GM12878 (cell line): ENCODE results near the gene ENOX1. TPM values are rescaled to one million over a fixed set of nuclear protein-coding genes. Genes with fewer than 3 reads are reported as not detected.
A peak's percentile ranks its signal among the peaks of the same experiment; 100 is the strongest.

Experiments
- ATAC-seq: fragments of 200-7000 bp; cut with Tn5 transposase; 3 replicates; pipeline ENCODE4 v1.9.1; 2020; ENCODE audit warnings: mild to moderate bottlenecking, moderate library complexity
- BruUV-seq: library from RNA; stranded (reverse); fragments of 400-500 nt; replicated peaks from 2 replicates; lab custom pipeline; 2021; lab: Mats Ljungman, UMichigan
- CTCF ChIA-PET: fragments of 300-600 bp; sonication (Branson Sonifier 250); formaldehyde crosslinking; extraction: SDS; loops from one replicate; lab custom pipeline; 2021; ENCODE audit warnings: inconsistent platforms; lab: Yijun Ruan, JAX
- POLR2A ChIA-PET: fragments of 350-600 bp; formaldehyde crosslinking; extraction: SDS; loops from one replicate; lab custom pipeline; 2021; ENCODE audit warnings: inconsistent platforms; lab: Charles Lee
- RAD21 ChIA-PET: fragments of 300-600 bp; sonication (Branson Sonifier 250); formaldehyde crosslinking; loops from one replicate; lab custom pipeline; 2023; ENCODE audit warnings: antibody characterized with exemption; ENCODE audit not compliant: unreplicated experiment; lab: Charles Lee
- SMC1A ChIA-PET: fragments of 300-600 bp; sonication (Branson Sonifier 250); formaldehyde crosslinking; loops from one replicate; lab custom pipeline; 2023; ENCODE audit not compliant: unreplicated experiment, uncharacterized antibody; lab: Charles Lee
- DNase-seq: peaks from one replicate; pipeline ENCODE4 v3.0.0-alpha.2; 2011; ENCODE audit warnings: low read depth, low spot score
- FAIRE-seq: peaks from 3 replicates; lab custom pipeline; 2011; peaks lifted over from hg19 to GRCh38; lab: Jason Lieb, UNC
- H2AFZ ChIP-seq: 2 replicates; pipeline ENCODE4 v1.6.0; 2011; ENCODE audit warnings: low read depth, low read length, control low read depth; ENCODE audit not compliant: control insufficient read depth
- H3K27ac ChIP-seq: 2 replicates; pipeline ENCODE4 v1.5.1; 2011; ENCODE audit warnings: control low read depth; ENCODE audit not compliant: control insufficient read depth, insufficient read depth
- H3K27me3 ChIP-seq, 2 experiments: replicated peaks in 1 of 2; 2 replicates each; pipeline versions ENCODE4 v1.6.0 to v1.6.1; 2011; ENCODE audit warnings: low read length in 1 of 2; ENCODE audit not compliant: control insufficient read depth in 2 of 2, insufficient read depth in 2 of 2
- H3K36me3 ChIP-seq, 2 experiments: 2 replicates each; pipeline ENCODE4 v1.5.1; 2011; ENCODE audit warnings: low read length in 1 of 2; ENCODE audit not compliant: control insufficient read depth in 2 of 2, insufficient read depth in 2 of 2
- H3K4me1 ChIP-seq: 2 replicates; pipeline ENCODE4 v1.6.1; 2011; ENCODE audit warnings: mild to moderate bottlenecking, low read length, moderate library complexity, mixed read lengths; ENCODE audit not compliant: control insufficient read depth, insufficient read depth
- H3K4me2 ChIP-seq: 2 replicates; pipeline ENCODE4 v1.6.0; 2011; ENCODE audit warnings: control low read depth; ENCODE audit not compliant: control insufficient read depth, insufficient read depth
- H3K4me3 ChIP-seq: fragments of 200-600 bp; sonication (generic); 2 replicates; pipeline ENCODE4 v1.5.1; 2016
- H3K79me2 ChIP-seq: 2 replicates; pipeline ENCODE4 v1.6.0; 2011; ENCODE audit warnings: low read length; ENCODE audit not compliant: control insufficient read depth, insufficient read depth
- H3K9ac ChIP-seq: 2 replicates; pipeline ENCODE4 v1.8.0; 2011; ENCODE audit warnings: low read length, control low read depth, mixed read lengths; ENCODE audit not compliant: control insufficient read depth, insufficient read depth
- H3K9me3 ChIP-seq: replicated peaks from 3 replicates; pipeline ENCODE4 v1.5.1; 2011; ENCODE audit warnings: mild to moderate bottlenecking, low read length; ENCODE audit not compliant: control insufficient read depth, insufficient read depth
- H4K20me1 ChIP-seq: 2 replicates; pipeline ENCODE4 v1.6.0; 2011; ENCODE audit not compliant: control insufficient read depth, insufficient read depth
- DPF2 ChIP-seq: fragments of 450-650 bp; IDR thresholded peaks from 2 replicates; pipeline ENCODE4 v1.6.1; 2017; ENCODE audit warnings: mild to moderate bottlenecking
- HDAC6 ChIP-seq: fragments of 200-600 bp; sonication (generic); IDR thresholded peaks from one replicate; pipeline ENCODE4 v1.8.0; 2017; ENCODE audit warnings: antibody characterized with exemption; ENCODE audit not compliant: unreplicated experiment
- MTA2 ChIP-seq: fragments of 450-650 bp; IDR thresholded peaks from 2 replicates; pipeline ENCODE4 v1.6.1; 2016; ENCODE audit warnings: low read depth, mild to moderate bottlenecking, moderate library complexity
- NR2C1 ChIP-seq: fragments of 450-650 bp; IDR thresholded peaks from 2 replicates; pipeline ENCODE4 v1.6.1; 2017; ENCODE audit warnings: antibody characterized with exemption, mild to moderate bottlenecking, moderate library complexity
- STAT1 ChIP-seq: fragments of 450-650 bp; conservative IDR thresholded peaks from 2 replicates; pipeline ENCODE4 v1.6.1; 2014; ENCODE audit warnings: antibody characterized with exemption, mild to moderate bottlenecking
- ZNF207 ChIP-seq: fragments of 450-650 bp; IDR thresholded peaks from 2 replicates; pipeline ENCODE4 v1.6.1; 2014; ENCODE audit warnings: antibody characterized with exemption, mild to moderate bottlenecking, borderline replicate concordance
- ZZZ3 ChIP-seq: IDR thresholded peaks from 2 replicates; pipeline ENCODE4 v1.6.1; 2011; ENCODE audit warnings: low read depth; ENCODE audit not compliant: control insufficient read depth, insufficient read length
- WGBS: methylation state at CpG from one replicate; pipeline ENCODE4 v1.1.6; 2016; ENCODE audit warnings: low lambda C conversion rate; ENCODE audit not compliant: insufficient replicate concordance, insufficient coverage; ENCODE audit errors: missing lambda C conversion rate; 5-methylcytosine and 5-hydroxymethylcytosine counted together
- in situ Hi-C: fragments of 300-500 bp; cut with MboI; formaldehyde crosslinking; loops from 9 replicates; pipeline ENCODE4 v1.14.3; 2018; ENCODE audit warnings: mixed read lengths
- intact Hi-C: fragments of 100-400 bp; cut with micrococcal nuclease; formaldehyde crosslinking; loops from one replicate; pipeline ENCODE4 v1.14.2; 2022; ENCODE audit not compliant: unreplicated experiment
- polyA plus RNA-seq, 11 experiments: library from polyadenylated mRNA; depleted of rRNA in 4 of 11; unstranded in 6 of 11; stranded (reverse) in 5 of 11; fragments of >200 nt; fragmentation: Nextera tagmentation in 4 of 11; fragmentation: Illumina TruSeq in 1 of 11; extraction: Ambion mirVana in 4 of 11; extraction: Trizol in 1 of 11; gene quantifications; 1 replicate in 1 of 11; 2 replicates in 10 of 11; pipeline versions ENCODE4 v1.2.1 to v1.2.3, GENCODE V29; 2011 to 2016; ENCODE audit warnings: inconsistent platforms in 2 of 11, missing spikeins in 2 of 11, low read depth in 1 of 11
- total RNA-seq, 4 experiments: library from RNA; depleted of rRNA in 3 of 4; stranded (reverse); fragments of >200 nt in 3 of 4; fragmentation: Illumina TruSeq in 1 of 4; extraction: Trizol in 1 of 4; gene quantifications; 2 replicates each; pipeline versions ENCODE4 v1.2.1 to v1.2.3, GENCODE V29; 2013 to 2021
- TF ChIP-seq, protein P1 (sequence below): IDR thresholded peaks from 2 replicates; pipeline ENCODE4 v1.6.1; 2012; ENCODE audit warnings: low read length, inconsistent platforms
- TF ChIP-seq, protein P2 (sequence below): fragments of 450-650 bp; conservative IDR thresholded peaks from 2 replicates; pipeline ENCODE4 v1.6.1; 2017; ENCODE audit warnings: mild to moderate bottlenecking, moderate library complexity

ENOX1 gene
- total and polyA plus RNA-seq, 10 of the 15 experiments (the other 5 are each of a cell fraction or from before 2014, with no cell fraction given): 0.11 to 0.26 (median 0.15) TPM

DNA sequence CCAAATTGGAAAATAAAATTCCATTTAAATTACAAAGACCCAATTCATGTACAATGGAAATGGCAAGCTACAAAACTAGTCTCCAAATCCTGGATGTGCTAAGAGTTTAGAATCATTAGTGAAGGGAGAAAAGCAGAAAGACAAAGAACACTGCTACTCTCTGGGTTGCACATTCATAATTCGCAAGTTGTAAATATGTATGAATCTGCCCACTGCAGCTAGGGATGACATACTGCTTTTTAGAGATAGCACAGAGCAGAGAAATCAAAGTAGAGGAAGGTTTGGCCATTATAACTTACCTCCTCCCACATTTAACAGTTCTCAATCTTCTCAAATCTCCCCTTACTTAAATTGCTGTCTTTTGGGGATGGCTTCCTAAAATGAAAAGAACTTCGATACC, 231.1 kb downstream of the ENOX1 start (continued):
- TF ChIP-seq ZZZ3 (no peak), HDAC6 (no peak), ZNF207 (no peak)

DNA sequence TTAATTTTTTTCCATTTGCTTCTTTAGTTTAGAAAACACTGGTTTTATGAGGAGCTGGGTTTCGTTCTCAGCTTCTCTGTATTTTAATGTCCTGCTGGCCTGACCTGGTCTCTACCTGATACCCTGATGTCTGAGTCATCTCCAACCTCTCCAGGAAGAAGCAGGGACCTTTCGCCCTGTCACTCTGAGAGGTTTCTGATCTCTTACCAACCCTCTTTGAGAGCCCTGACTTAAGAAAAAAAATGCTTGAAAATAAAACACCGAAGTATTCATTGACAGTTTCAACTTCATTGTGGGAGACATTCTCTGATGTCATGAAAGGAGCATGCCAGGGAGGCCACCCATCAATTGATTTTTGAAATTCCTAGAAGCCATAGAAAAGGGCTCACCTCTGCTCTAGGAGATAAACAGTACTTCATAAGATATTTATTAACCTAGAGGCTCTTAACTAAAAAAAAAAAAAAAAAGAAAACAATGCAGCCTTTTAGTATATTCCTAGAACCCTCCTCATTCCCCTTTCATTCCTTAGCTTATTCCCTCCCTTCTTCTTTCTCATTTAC, 234.8 kb downstream of the ENOX1 start:
- POLR2A ChIA-PET: no interaction called here
- FAIRE-seq (no peak), DNase-seq (no peak), ATAC-seq (peak; percentile 66)
- H2AFZ ChIP-seq: no peak overlapping the region
- H3K9ac ChIP-seq: no peak overlapping the region
- no peaks in the 10 kb centered on the region for H3K27me3 ChIP-seq
- peaks cover 7% of the 10 kb centered on the region; the same call in 1 of the 2 replicates for H3K4me1 ChIP-seq
- H3K27ac ChIP-seq: no peak overlapping the region
- no peak overlapping the region for H3K4me2 ChIP-seq
- WGBS: 33% methylated on average over 3 of the region's 3 CpGs
- H3K4me3 ChIP-seq: no peak overlapping the region
- RAD21 ChIA-PET: no interaction called here
- CTCF ChIA-PET: no interaction called here
- no peaks in the 10 kb centered on the region for H3K9me3 ChIP-seq
- no peaks in the 10 kb centered on the region for H3K36me3 ChIP-seq
- in situ Hi-C loops (no loop called here), intact Hi-C loops (no loop called here)
- SMC1A ChIA-PET: interaction anchor here (1.2 kb wide), 1 partner anchor 246 kb away, joined by 3 read pairs; no protein-coding TSS in a partner anchor
- TF ChIP-seq, protein P1, sequence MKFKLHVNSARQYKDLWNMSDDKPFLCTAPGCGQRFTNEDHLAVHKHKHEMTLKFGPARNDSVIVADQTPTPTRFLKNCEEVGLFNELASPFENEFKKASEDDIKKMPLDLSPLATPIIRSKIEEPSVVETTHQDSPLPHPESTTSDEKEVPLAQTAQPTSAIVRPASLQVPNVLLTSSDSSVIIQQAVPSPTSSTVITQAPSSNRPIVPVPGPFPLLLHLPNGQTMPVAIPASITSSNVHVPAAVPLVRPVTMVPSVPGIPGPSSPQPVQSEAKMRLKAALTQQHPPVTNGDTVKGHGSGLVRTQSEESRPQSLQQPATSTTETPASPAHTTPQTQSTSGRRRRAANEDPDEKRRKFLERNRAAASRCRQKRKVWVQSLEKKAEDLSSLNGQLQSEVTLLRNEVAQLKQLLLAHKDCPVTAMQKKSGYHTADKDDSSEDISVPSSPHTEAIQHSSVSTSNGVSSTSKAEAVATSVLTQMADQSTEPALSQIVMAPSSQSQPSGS: no peak
- TF ChIP-seq, protein P2, sequence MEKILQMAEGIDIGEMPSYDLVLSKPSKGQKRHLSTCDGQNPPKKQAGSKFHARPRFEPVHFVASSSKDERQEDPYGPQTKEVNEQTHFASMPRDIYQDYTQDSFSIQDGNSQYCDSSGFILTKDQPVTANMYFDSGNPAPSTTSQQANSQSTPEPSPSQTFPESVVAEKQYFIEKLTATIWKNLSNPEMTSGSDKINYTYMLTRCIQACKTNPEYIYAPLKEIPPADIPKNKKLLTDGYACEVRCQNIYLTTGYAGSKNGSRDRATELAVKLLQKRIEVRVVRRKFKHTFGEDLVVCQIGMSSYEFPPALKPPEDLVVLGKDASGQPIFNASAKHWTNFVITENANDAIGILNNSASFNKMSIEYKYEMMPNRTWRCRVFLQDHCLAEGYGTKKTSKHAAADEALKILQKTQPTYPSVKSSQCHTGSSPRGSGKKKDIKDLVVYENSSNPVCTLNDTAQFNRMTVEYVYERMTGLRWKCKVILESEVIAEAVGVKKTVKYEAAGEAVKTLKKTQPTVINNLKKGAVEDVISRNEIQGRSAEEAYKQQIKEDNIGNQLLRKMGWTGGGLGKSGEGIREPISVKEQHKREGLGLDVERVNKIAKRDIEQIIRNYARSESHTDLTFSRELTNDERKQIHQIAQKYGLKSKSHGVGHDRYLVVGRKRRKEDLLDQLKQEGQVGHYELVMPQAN: no peak
- TF ChIP-seq DPF2 (no peak), NR2C1 (no peak), STAT1 (no peak), MTA2 (no peak)
- H4K20me1 ChIP-seq: no peaks in the 10 kb centered on the region
- no peaks in the 10 kb centered on the region for H3K79me2 ChIP-seq
- no TSS peak for BruUV-seq
